Transverse colon (tissue), 4 donors: ENCODE results near the gene SNRNP70.

ENCODE experiments used
- EP300 ChIP-seq: sonication (generic); formaldehyde crosslinking; IDR thresholded peaks from one replicate; pipeline ENCODE4 v1.6.1; 2017; ENCODE audit warnings: antibody characterized with exemption, low read depth
- POLR2A ChIP-seq: fragments of 450-650 bp; IDR thresholded peaks from one replicate; pipeline ENCODE4 v1.6.1; 2016; ENCODE audit warnings: antibody characterized with exemption, mild to moderate bottlenecking, moderate library complexity
- POLR2AphosphoS5 ChIP-seq, 3 donors: sonication (generic); formaldehyde crosslinking; IDR thresholded peaks; one replicate each; pipeline ENCODE4 v1.6.1; 2016; ENCODE audit warnings: antibody characterized with exemption in 3 of 3
- TF ChIP-seq, protein P1 (sequence below), 5 experiments: fragments of 200-600 bp in 3 of 5; fragments of 450-650 bp in 2 of 5; sonication (generic) in 3 of 5; IDR thresholded peaks; 1 replicate in 2 of 5; 2 replicates in 3 of 5; pipeline ENCODE4 v1.5.1; 2016 to 2017; ENCODE audit warnings: antibody characterized with exemption in 5 of 5, inconsistent platforms in 3 of 5, mild to moderate bottlenecking in 2 of 5, moderate library complexity in 1 of 5

DNA sequence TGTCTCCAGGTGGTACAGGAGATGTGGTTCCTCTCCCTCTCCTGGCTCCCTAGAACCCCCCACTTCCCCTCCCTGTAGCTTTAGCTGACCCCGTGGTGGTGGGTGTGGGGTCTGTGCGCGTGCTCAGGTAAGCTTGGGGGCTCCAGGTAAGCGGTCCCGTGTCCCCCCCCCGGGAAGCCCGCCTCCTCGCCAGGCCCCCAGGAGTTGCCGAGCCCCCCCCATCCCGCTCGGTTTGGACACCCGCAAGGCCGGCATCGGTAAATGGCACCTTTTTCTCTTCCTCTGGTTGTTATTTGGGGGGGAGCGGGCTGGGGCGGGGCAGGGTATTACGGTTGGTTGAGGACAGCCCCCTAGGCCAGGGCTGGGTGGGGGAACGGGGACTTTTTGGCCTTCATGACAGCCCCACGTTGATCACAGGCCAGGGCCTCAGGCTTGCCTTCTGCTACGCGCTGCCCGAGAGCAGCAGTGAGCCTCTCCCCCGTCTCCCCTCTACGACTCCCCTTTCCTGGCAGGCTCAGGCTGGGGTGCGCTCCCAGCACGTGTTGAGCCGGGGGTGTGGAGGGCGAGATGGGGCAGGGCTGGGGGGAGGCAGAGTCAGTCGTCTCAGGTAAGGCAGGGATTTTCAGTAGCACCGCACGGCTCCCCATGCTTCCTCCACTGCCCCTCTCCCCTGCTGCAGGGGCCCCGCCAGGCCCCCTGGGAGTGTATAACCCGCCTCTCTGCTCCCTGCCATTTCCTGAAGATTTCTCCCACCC, 18.3 kb downstream of the SNRNP70 start:
- TF ChIP-seq, protein P1, sequence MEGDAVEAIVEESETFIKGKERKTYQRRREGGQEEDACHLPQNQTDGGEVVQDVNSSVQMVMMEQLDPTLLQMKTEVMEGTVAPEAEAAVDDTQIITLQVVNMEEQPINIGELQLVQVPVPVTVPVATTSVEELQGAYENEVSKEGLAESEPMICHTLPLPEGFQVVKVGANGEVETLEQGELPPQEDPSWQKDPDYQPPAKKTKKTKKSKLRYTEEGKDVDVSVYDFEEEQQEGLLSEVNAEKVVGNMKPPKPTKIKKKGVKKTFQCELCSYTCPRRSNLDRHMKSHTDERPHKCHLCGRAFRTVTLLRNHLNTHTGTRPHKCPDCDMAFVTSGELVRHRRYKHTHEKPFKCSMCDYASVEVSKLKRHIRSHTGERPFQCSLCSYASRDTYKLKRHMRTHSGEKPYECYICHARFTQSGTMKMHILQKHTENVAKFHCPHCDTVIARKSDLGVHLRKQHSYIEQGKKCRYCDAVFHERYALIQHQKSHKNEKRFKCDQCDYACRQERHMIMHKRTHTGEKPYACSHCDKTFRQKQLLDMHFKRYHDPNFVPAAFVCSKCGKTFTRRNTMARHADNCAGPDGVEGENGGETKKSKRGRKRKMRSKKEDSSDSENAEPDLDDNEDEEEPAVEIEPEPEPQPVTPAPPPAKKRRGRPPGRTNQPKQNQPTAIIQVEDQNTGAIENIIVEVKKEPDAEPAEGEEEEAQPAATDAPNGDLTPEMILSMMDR (IDR thresholded peaks at IDR 0.05) = no peak
- TF ChIP-seq POLR2A (no peak), POLR2AphosphoS5 (IDR thresholded peaks at IDR 0.05) (no peak), EP300 (no peak)
